HepG2 (cell line): Measurements from ENCODE around the gene FANCF. TPM values are rescaled to one million over a fixed set of nuclear protein-coding genes. Genes with fewer than 3 reads are reported as not detected.

Experiments used
- ELF3 ChIP-seq: IDR thresholded peaks from 2 replicates; pipeline ENCODE4 v1.6.1; 2016; ENCODE audit warnings: missing genetic modification reagents, missing compliant biosample characterization
- EP300 ChIP-seq, 3 experiments: sonication (generic) in 1 of 3; formaldehyde crosslinking in 1 of 3; IDR thresholded peaks; 2 replicates each; pipeline versions ENCODE4 v1.5.1 to v1.6.1; 2011 to 2020; ENCODE audit warnings: low read depth in 2 of 3, low read length in 2 of 3, borderline replicate concordance in 1 of 3, improper control_type of control experiment in 1 of 3, mild to moderate bottlenecking in 1 of 3, missing genetic modification reagents in 1 of 3, moderate library complexity in 1 of 3
- ETV5 ChIP-seq: IDR thresholded peaks from 2 replicates; pipeline ENCODE4 v1.6.1; 2018; ENCODE audit warnings: missing biosample characterization, missing genetic modification reagents, inconsistent platforms, borderline replicate concordance
- KLF12 ChIP-seq: sonication (generic); formaldehyde crosslinking; IDR thresholded peaks from 2 replicates; pipeline ENCODE4 v1.4.0; 2020; ENCODE audit warnings: missing genetic modification reagents, borderline replicate concordance
- MTA1 ChIP-seq: sonication (generic); formaldehyde crosslinking; IDR thresholded peaks from 2 replicates; pipeline ENCODE4 v1.4.0; 2020; ENCODE audit warnings: missing genetic modification reagents, mild to moderate bottlenecking, borderline replicate concordance
- MTF1 ChIP-seq: sonication (generic); formaldehyde crosslinking; IDR thresholded peaks from 2 replicates; pipeline ENCODE4 v1.5.0; 2020; ENCODE audit warnings: missing genetic modification reagents
- NR3C1 ChIP-seq: sonication (generic); formaldehyde crosslinking; IDR thresholded peaks from 2 replicates; pipeline ENCODE4 v1.4.0; 2020; ENCODE audit warnings: missing genetic modification reagents
- PHF21A ChIP-seq: sonication (generic); formaldehyde crosslinking; IDR thresholded peaks from 2 replicates; pipeline ENCODE4 v1.5.0; 2020; ENCODE audit warnings: mild to moderate bottlenecking, missing genetic modification reagents
- RAD51 ChIP-seq: fragments of 450-650 bp; IDR thresholded peaks from 2 replicates; pipeline ENCODE4 v1.6.1; 2016; ENCODE audit warnings: borderline replicate concordance
- SMAD3 ChIP-seq: sonication (generic); formaldehyde crosslinking; IDR thresholded peaks from 2 replicates; pipeline ENCODE4 v1.4.0; 2020; ENCODE audit warnings: missing genetic modification reagents
- SMARCE1 ChIP-seq: fragments of 450-650 bp; IDR thresholded peaks from 2 replicates; pipeline ENCODE4 v1.6.1; 2017; ENCODE audit warnings: borderline replicate concordance
- SP2 ChIP-seq: sonication (generic); formaldehyde crosslinking; IDR thresholded peaks from 2 replicates; pipeline ENCODE4 v1.5.1; 2020; ENCODE audit warnings: mild to moderate bottlenecking, missing genetic modification reagents
- TAF15 ChIP-seq: fragments of 200-400 bp; formaldehyde crosslinking; IDR thresholded peaks from one replicate; pipeline ENCODE4 v1.6.1; 2018; ENCODE audit warnings: mild to moderate bottlenecking, low read depth, low read length; ENCODE audit not compliant: poor library complexity, severe bottlenecking
- TARDBP ChIP-seq: sonication (generic); formaldehyde crosslinking; IDR thresholded peaks from 2 replicates; pipeline ENCODE4 v1.8.0; 2022; ENCODE audit warnings: mild to moderate bottlenecking, missing genetic modification reagents
- TOE1 ChIP-seq: sonication (generic); formaldehyde crosslinking; IDR thresholded peaks from 2 replicates; pipeline ENCODE4 v1.4.0; 2020; ENCODE audit warnings: mild to moderate bottlenecking, missing genetic modification reagents
- ZBTB7A ChIP-seq: sonication (generic); formaldehyde crosslinking; IDR thresholded peaks from 2 replicates; pipeline ENCODE4 v1.8.0; 2022; ENCODE audit warnings: mild to moderate bottlenecking, missing genetic modification reagents
- ZGPAT ChIP-seq: IDR thresholded peaks from 2 replicates; pipeline ENCODE4 v1.6.1; 2016; ENCODE audit warnings: mild to moderate bottlenecking
- ZNF292 ChIP-seq: sonication (generic); formaldehyde crosslinking; IDR thresholded peaks from 2 replicates; pipeline ENCODE4 v1.8.1; 2022; ENCODE audit warnings: mild to moderate bottlenecking, low read depth, missing genetic modification reagents, borderline replicate concordance
- ZNF704 ChIP-seq: sonication (generic); formaldehyde crosslinking; IDR thresholded peaks from 2 replicates; pipeline ENCODE4 v1.8.1; 2023; ENCODE audit warnings: mild to moderate bottlenecking, inconsistent platforms, moderate library complexity, missing genetic modification reagents, borderline replicate concordance
- polyA plus RNA-seq, 8 experiments: library from polyadenylated mRNA; depleted of rRNA in 3 of 8; stranded (reverse) in 7 of 8; unstranded in 1 of 8; fragments of >200 nt; fragmentation: Illumina TruSeq in 4 of 8; extraction: Trizol in 4 of 8; gene quantifications; 2 replicates each; pipeline versions ENCODE4 v1.2.1 to v1.2.3, GENCODE V29; 2011 to 2016; ENCODE audit warnings: low read depth in 4 of 8, missing spikeins in 1 of 8, mixed read lengths in 1 of 8; ENCODE audit not compliant: insufficient read depth in 1 of 8
- total RNA-seq, 5 experiments: library from RNA; depleted of rRNA; stranded (reverse); fragments of >200 nt; fragmentation: Illumina TruSeq; extraction: Trizol; gene quantifications; 2 replicates each; pipeline ENCODE4 v1.2.3, GENCODE V29; 2016; ENCODE audit warnings: low read depth in 1 of 5
- TF ChIP-seq, protein P1 (sequence below): sonication (generic); formaldehyde crosslinking; IDR thresholded peaks from 2 replicates; pipeline ENCODE4 v1.4.0; 2020; ENCODE audit warnings: missing genetic modification reagents
- TF ChIP-seq, protein P2 (sequence below): IDR thresholded peaks from 2 replicates; pipeline ENCODE4 v1.4.0; 2020; ENCODE audit warnings: mild to moderate bottlenecking, missing genetic modification reagents

Gene FANCF
- total and polyA plus RNA-seq, 2 of the 13 experiments (the other 11 are each of a cell fraction or from before 2014, with no cell fraction given) = 2.5 to 9.7 TPM

GRCh38 chr11:22634897-22635629, 9.4 kb upstream of the FANCF start (continued):
- TF ChIP-seq ZBTB7A (CRISPR knock-in tag) (no peak), ZNF704 (CRISPR knock-in tag) (no peak), MTF1 (no peak), SMAD3 (CRISPR knock-in tag) (no peak), MTA1 (CRISPR knock-in tag) (peak; percentile 50; the same call in 1 of the 2 replicates), ZNF292 (peak; percentile 96), ELF3 (CRISPR knock-in tag) (peak; percentile 32; the same call in 1 of the 2 replicates), TAF15 (no peak), ETV5 (peak; percentile 22; the same call in 1 of the 2 replicates), SP2 (CRISPR knock-in tag) (no peak), TOE1 (CRISPR knock-in tag) (no peak), ZGPAT (CRISPR knock-in tag) (peak; percentile 63), RAD51 (no peak), PHF21A (CRISPR knock-in tag) (no peak; the same call in 1 of the 2 replicates), SMARCE1 (no peak), TARDBP (CRISPR knock-in tag) (peak; percentile 85), EP300 (IDR thresholded peaks at IDR 0.05; ENCODE audit: low read depth in 2 of 2, low read length in 2 of 2) (peak; percentile 47 to 77; a peak in 3 of 4 replicates), EP300 (CRISPR knock-in tag; IDR thresholded peaks at IDR 0.05; ENCODE audit: borderline replicate concordance) (peak; percentile 80), NR3C1 (CRISPR knock-in tag) (no peak), KLF12 (CRISPR knock-in tag) (no peak)
- TF ChIP-seq, protein P1, sequence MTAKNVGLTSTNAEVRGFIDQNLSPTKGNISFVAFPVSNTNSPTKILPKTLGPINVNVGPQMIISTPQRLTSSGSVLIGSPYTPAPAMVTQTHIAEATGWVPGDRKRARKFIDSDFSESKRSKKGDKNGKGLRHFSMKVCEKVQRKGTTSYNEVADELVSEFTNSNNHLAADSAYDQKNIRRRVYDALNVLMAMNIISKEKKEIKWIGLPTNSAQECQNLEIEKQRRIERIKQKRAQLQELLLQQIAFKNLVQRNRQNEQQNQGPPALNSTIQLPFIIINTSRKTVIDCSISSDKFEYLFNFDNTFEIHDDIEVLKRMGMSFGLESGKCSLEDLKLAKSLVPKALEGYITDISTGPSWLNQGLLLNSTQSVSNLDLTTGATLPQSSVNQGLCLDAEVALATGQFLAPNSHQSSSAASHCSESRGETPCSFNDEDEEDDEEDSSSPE (CRISPR knock-in tag) = no peak; the same call in 1 of the 2 replicates
- TF ChIP-seq, protein P2, sequence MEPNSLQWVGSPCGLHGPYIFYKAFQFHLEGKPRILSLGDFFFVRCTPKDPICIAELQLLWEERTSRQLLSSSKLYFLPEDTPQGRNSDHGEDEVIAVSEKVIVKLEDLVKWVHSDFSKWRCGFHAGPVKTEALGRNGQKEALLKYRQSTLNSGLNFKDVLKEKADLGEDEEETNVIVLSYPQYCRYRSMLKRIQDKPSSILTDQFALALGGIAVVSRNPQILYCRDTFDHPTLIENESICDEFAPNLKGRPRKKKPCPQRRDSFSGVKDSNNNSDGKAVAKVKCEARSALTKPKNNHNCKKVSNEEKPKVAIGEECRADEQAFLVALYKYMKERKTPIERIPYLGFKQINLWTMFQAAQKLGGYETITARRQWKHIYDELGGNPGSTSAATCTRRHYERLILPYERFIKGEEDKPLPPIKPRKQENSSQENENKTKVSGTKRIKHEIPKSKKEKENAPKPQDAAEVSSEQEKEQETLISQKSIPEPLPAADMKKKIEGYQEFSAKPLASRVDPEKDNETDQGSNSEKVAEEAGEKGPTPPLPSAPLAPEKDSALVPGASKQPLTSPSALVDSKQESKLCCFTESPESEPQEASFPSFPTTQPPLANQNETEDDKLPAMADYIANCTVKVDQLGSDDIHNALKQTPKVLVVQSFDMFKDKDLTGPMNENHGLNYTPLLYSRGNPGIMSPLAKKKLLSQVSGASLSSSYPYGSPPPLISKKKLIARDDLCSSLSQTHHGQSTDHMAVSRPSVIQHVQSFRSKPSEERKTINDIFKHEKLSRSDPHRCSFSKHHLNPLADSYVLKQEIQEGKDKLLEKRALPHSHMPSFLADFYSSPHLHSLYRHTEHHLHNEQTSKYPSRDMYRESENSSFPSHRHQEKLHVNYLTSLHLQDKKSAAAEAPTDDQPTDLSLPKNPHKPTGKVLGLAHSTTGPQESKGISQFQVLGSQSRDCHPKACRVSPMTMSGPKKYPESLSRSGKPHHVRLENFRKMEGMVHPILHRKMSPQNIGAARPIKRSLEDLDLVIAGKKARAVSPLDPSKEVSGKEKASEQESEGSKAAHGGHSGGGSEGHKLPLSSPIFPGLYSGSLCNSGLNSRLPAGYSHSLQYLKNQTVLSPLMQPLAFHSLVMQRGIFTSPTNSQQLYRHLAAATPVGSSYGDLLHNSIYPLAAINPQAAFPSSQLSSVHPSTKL (CRISPR knock-in tag) = peak; percentile 85
